Islet precursor cell (in vitro differentiated cells): ENCODE results near the gene IRX4.
A peak's percentile ranks its signal among the peaks of the same experiment; 100 is the strongest.

Experiments
- DNase-seq: peaks from one replicate; pipeline ENCODE4 v3.0.0-alpha.2; 2018

IRX4 gene

DNA sequence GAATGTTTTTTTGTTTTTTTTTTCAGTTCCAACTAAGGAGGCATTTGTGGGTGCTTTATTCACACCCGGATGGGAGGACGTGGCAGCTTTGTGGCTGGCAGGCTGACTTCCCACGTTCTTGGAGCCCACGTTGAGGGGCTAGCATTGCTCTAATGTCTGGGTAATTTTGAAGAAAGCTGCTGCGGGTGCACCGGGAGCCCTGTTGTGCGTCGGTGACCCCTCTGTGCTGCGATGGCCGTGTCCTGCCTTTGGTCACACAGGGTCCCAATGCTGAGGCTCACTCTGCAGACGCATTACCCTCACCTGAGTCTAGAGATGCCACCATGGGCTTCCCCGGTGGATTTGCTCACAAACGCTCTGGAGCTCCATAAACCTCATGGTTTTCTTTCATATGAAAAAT, 47.3 kb downstream of the IRX4 start:
- DNase-seq = no peak

DNA sequence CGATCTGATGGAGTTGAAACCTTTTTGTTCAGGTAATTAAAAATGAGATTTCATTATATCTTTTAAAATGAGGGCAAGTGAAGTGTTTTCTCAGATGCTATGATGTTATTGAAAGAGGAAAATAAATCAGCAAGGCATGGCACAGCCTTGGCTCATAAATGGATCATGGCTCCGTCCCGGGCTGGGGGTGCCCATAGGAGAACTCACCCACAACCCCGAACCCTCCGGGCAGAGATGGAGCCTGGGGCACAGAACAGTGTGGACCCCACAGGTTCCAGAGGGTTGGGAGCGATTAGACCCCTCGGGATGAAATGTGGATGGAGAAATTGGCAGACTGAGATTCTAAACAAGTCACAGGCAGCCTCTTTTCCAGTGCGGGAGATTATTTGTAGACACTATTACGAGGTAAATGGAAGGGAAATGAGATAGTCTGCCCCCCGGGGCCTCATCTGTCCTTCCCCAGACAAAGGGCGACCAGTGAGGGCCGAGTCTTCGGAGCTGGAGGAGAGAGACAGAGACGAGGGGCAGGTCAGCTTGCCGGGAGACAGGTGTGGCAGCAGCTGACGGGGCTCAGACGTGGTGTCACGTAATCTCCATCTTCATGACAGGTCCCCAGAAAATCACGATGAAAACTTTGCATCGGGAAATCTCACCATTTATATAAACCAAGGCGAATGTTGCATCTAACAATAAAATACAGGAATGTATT, 47.9 kb downstream of the IRX4 start:
- DNase-seq = no peak

DNA sequence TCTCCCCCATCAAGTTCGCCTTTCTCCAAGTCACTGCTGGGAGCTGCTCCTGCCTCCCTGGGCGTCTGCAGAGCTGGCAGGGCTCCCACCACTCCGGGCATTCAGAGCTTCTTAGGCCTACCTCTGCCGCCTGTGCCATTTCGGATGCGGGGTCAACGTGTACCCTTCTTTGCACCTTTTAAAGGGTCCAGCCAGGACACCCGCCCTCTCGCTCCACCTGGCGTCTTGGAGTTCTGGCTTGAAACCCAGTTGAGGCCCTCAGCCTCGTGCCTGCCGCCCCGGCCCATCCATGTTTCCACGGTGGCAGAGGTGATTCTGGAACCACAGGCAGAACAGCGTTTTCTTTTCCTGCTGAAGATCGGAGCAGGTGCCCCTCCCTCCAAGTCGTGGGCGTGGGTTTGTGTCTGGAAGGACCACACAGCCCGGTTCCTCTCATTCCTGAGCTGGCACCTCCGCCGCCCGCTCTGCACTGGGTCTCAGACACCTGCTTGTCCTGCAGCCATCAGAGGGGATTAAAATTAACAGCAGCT, 48.6 kb downstream of the IRX4 start:
- DNase-seq = no peak

DNA sequence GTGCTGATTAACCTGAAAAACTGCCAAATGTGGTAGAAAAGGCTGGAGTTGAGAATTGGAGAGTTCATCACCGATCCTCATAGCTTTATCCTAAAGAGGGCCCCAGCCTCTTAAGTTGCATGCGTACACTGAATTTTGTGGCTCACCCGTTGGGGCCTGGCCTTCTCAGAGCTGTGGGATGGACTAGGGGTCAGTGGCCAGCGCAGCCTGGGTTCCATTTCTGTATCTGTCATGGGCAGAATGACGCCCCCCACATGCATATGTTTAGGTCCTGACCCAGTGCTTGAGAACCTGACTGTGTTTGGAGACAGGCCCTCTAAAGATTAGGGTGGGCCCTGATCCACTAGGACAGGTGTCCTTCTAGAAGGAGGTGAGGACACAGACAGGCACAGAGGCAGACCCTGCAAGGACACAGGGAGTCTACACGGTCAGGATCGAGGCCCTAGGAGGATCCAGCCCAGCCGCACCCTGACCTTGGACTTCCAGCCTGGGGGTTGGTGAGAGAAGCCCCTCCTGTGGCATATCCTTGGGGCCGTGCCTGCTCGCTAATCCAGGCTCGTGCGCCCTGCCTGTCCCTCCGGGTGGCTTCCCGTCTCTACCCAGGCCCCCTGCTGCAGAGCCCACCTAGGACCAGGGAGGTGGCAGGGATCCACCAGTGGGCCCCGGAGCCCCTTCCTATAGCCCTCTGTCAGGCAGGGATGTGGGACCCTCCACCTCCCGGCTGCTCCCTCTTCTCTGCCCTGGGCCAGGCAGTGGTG, 49.3 kb downstream of the IRX4 start:
- DNase-seq = no peak

DNA sequence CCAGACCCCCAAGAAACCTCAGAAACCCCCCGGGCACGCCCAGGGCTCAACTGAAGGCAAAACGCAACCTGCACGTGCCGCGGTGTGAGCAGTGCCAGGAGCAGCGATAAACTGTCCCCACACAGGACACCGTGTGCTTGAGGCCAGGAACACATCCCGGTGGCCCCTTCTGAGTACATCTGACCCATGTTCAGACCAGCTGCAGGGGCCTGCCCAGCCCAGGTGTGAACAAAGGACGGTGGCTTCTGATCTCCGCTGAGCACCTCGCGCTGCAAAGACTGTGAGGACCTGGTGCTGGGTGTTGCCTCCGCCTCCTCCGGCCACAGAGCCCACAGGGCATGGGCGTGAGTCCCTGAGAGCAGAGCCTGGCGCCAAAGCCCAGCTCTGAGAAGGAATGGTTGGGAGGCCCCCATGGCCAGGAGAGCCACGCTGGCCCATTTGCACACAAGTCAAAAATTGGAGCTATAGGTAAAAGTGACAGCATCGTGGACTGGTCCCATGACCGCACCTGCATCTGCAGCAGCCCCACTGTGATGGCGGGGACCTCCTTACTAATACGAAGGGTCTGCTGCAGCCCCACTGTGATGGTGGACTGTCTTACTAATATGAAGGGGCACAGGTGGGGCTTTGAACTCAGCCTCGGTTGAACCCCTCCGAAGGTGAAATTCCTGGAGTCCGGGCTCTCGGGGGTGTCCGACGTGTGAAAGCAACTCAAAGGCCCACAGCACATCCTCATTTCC, 50.0 kb downstream of the IRX4 start:
- no peak for DNase-seq

DNA sequence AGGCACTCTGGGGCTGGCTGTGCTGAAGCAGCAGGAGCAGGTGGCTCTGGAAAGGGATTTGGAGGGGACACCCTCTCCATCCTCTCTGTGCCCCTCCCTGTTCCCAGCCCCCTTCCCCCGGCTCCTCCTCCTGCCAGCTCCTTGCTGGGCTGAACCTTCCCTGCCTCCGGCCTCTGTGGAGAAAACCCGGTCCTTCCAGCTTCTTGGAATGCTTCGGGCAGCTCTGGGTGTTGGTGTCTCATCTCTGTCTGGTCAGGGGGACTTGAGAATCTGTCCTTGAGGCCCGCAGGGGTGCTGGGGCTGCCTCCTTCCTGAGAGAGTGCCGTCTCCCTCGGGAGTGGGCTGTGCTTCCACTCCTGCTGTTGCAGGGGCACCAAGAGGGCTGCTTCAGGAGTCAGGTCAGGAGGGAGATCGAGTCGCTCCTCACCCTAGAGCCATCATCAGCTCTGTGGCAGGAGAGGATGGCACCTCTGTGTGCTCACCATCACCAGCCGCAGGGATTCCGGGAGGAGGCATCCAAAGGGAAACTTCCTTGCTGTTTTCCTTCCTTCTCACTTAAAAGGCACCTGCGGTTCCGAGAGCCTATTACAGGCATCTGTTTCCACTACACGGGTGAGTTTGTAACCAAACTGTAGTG, 50.9 kb downstream of the IRX4 start:
- DNase-seq = peak; percentile 90

DNA sequence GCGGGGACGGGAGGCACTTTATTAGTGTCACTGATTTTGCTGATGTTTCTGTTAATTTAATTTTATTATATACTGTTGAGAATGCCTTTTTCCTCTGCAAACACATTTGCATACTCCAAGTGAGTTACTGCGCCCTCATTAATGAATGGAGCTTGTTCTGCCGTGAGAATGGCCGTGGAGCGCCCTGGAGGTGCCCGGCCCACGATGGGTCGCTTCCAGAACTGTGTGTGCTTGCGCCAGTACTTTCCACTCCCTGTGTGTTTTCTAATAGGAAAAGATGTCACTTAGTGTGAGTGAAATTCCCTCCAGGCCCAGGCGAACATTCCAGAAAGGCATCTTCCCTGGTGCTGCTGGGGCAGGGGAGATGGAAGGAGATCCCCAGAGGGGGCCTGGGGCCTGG, 51.5 kb downstream of the IRX4 start:
- no peak for DNase-seq

DNA sequence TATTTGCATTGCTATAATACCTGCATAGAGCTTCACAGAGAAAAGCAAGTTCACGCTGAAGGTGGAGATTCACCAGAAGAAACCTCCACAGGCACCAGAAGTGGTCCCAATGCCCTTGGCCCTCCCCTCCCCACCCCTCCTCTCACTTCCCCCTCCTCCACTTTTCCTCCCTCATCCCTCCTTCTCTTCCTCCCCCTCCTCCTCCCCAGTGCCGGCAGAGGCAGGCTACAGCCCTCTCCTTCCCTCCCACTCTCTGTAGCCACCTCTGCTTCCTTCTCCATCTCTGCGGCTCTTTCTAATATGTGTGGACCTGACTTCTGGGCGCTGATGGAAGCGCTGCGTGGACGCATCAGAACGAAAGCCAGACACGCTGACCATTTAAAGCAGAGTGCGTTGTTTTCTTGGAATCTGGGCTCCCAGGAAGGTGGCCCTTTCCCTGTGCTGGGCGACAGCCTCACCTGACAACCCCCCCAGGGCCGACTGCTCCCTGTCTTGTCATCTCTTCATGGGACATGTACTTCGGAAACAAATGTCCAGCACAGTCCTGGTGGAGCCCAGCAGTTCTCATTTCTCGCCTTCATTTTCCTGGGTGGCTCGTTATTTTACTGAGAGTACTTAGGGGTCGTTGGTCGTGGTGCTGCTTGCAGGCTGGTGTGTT, 52.0 kb downstream of the IRX4 start:
- no peak for DNase-seq

DNA sequence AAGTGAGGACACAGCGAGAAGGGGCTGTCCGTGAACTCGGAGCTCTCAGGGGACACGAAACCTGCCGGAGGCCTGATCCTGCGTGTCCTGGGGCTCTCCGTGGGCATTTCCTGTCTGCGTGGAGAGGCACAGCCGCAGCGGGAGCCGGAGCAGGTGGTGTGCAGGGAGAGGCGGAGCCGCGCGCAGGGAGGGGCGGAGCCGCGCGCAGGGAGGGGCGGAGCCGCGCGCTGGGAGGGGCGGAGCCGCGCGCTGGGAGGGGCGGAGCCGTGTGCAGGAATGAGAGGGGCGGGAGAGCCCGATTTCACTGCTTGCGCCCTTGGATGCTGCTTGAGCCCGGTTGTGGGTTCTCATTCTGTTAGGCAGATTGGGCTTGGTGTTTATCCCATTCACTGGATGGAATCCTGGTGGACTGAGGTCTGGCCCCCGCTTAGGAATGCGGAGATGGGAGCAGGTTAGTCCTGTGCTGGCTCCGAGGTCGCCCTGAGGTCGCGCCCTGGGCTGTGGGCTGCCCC, 54.8 kb downstream of the IRX4 start:
- peak; percentile 69 for DNase-seq
